Astrocyte (in vitro differentiated cells and primary cell): ENCODE results near the gene SEMA4G. TPM values are rescaled to one million over a fixed set of nuclear protein-coding genes. Genes with fewer than 3 reads are reported as not detected.

ENCODE experiments used
- DNase-seq: peaks from one replicate; pipeline ENCODE4 v3.0.0-alpha.2; 2010; ENCODE audit warnings: low read depth
- FAIRE-seq: peaks from 2 replicates; lab custom pipeline; 2011; peaks lifted over from hg19 to GRCh38; lab: Jason Lieb, UNC
- H2AFZ ChIP-seq: 2 replicates; pipeline ENCODE4 v1.6.0; 2012; ENCODE audit warnings: low read depth, low read length, inconsistent platforms
- H3K27ac ChIP-seq: 2 replicates; pipeline ENCODE4 v1.5.1; 2011; ENCODE audit warnings: low read depth, low read length, inconsistent platforms
- H3K27me3 ChIP-seq: 2 replicates; pipeline ENCODE4 v1.6.0; 2011; ENCODE audit warnings: low read length, inconsistent platforms; ENCODE audit not compliant: insufficient read depth
- H3K36me3 ChIP-seq: 2 replicates; pipeline ENCODE4 v1.5.1; 2011; ENCODE audit warnings: low read length, inconsistent platforms; ENCODE audit not compliant: insufficient read depth
- H3K4me1 ChIP-seq: 2 replicates; pipeline ENCODE4 v1.5.1; 2011; ENCODE audit warnings: low read length, inconsistent platforms; ENCODE audit not compliant: insufficient read depth
- H3K4me2 ChIP-seq: 2 replicates; pipeline ENCODE4 v1.6.0; 2012; ENCODE audit warnings: low read length, inconsistent platforms
- H3K4me3 ChIP-seq: 2 replicates; pipeline ENCODE4 v1.5.1; 2011; ENCODE audit warnings: low read depth, mild to moderate bottlenecking, low read length, inconsistent platforms; ENCODE audit not compliant: insufficient read depth
- H3K79me2 ChIP-seq: 2 replicates; pipeline ENCODE4 v1.6.0; 2012; ENCODE audit warnings: mild to moderate bottlenecking, low read length, inconsistent platforms; ENCODE audit not compliant: insufficient read depth
- H3K9ac ChIP-seq: 2 replicates; pipeline ENCODE4 v1.6.0; 2012; ENCODE audit warnings: mild to moderate bottlenecking, low read length, inconsistent platforms
- H3K9me3 ChIP-seq: 2 replicates; pipeline ENCODE4 v1.5.1; 2012; ENCODE audit warnings: low read depth, mild to moderate bottlenecking, low read length, inconsistent platforms; ENCODE audit not compliant: insufficient read depth
- H4K20me1 ChIP-seq: 2 replicates; pipeline ENCODE4 v1.6.0; 2012; ENCODE audit warnings: low read length, inconsistent platforms; ENCODE audit not compliant: insufficient read depth
- H3K27ac Mint-ChIP-seq: one replicate; pipeline ENCODE4 v1.8.0; 2021; ENCODE audit warnings: mild to moderate bottlenecking, mixed read lengths; ENCODE audit not compliant: unreplicated experiment
- H3K27me3 Mint-ChIP-seq: one replicate; pipeline ENCODE4 v1.8.0; 2021; ENCODE audit warnings: low read depth, mixed read lengths; ENCODE audit not compliant: unreplicated experiment
- H3K36me3 Mint-ChIP-seq: one replicate; pipeline ENCODE4 v1.8.0; 2021; ENCODE audit warnings: low read depth, mixed read lengths; ENCODE audit not compliant: unreplicated experiment
- H3K4me1 Mint-ChIP-seq: one replicate; pipeline ENCODE4 v1.8.0; 2021; ENCODE audit warnings: low read depth, mixed read lengths; ENCODE audit not compliant: unreplicated experiment
- H3K4me3 Mint-ChIP-seq: one replicate; pipeline ENCODE4 v1.8.0; 2021; ENCODE audit warnings: mild to moderate bottlenecking, moderate library complexity, mixed read lengths; ENCODE audit not compliant: unreplicated experiment
- H3K9me3 Mint-ChIP-seq: one replicate; pipeline ENCODE4 v1.8.0; 2021; ENCODE audit warnings: mild to moderate bottlenecking, mixed read lengths; ENCODE audit not compliant: unreplicated experiment
- EZH2 ChIP-seq: IDR thresholded peaks from 2 replicates; pipeline ENCODE4 v1.6.1; 2012; ENCODE audit warnings: mild to moderate bottlenecking, low read length, inconsistent platforms; ENCODE audit not compliant: insufficient read depth
- total RNA-seq: library from RNA; stranded (reverse); gene quantifications from 2 replicates; pipeline ENCODE4 v1.2.1, GENCODE V29; 2021
- TF ChIP-seq, protein P1 (sequence below): IDR thresholded peaks from 2 replicates; pipeline ENCODE4 v1.5.1; 2011; ENCODE audit warnings: low read depth, mild to moderate bottlenecking, inconsistent platforms, low read length, moderate library complexity; ENCODE audit not compliant: insufficient read depth

The SEMA4G gene
- total RNA-seq, 1 donor from 2014 or later, result 5.9 TPM

- Histone ChIP-seq H2AFZ (no peak overlapping the region), H3K9ac (no peak overlapping the region), H3K36me3 (peaks cover 69% of the 10 kb centered on the region), H3K4me3 (no peak overlapping the region), H4K20me1 (peaks cover 4% of the 10 kb centered on the region), H3K27me3 (no peaks in the 10 kb centered on the region), H3K9me3 (no peaks in the 10 kb centered on the region), H3K4me2 (no peak overlapping the region), H3K79me2 (peaks cover 24% of the 10 kb centered on the region), H3K27ac (no peak overlapping the region), H3K4me1 (peaks cover 2% of the 10 kb centered on the region)
- FAIRE-seq (no peak), DNase-seq (no peak)
- Mint-ChIP-seq H3K4me3 (no peak overlapping the region), H3K4me1 (no peaks in the 10 kb centered on the region), H3K36me3 (peaks cover 13% of the 10 kb centered on the region), H3K27ac (no peak overlapping the region), H3K9me3 (no peaks in the 10 kb centered on the region), H3K27me3 (no peaks in the 10 kb centered on the region)
- no peak for TF ChIP-seq EZH2
- TF ChIP-seq, protein P1, sequence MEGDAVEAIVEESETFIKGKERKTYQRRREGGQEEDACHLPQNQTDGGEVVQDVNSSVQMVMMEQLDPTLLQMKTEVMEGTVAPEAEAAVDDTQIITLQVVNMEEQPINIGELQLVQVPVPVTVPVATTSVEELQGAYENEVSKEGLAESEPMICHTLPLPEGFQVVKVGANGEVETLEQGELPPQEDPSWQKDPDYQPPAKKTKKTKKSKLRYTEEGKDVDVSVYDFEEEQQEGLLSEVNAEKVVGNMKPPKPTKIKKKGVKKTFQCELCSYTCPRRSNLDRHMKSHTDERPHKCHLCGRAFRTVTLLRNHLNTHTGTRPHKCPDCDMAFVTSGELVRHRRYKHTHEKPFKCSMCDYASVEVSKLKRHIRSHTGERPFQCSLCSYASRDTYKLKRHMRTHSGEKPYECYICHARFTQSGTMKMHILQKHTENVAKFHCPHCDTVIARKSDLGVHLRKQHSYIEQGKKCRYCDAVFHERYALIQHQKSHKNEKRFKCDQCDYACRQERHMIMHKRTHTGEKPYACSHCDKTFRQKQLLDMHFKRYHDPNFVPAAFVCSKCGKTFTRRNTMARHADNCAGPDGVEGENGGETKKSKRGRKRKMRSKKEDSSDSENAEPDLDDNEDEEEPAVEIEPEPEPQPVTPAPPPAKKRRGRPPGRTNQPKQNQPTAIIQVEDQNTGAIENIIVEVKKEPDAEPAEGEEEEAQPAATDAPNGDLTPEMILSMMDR, result no peak
Observed at GRCh38 chr10:100927266-100927665, 42.0 kb upstream of the SEMA4G start.

GRCh38 chr10:100928039-100928438, 41.3 kb upstream of the SEMA4G start:
- H3K4me3 Mint-ChIP-seq, result no peak overlapping the region
- Histone ChIP-seq H3K36me3 (peaks cover 74% of the 10 kb centered on the region), H3K9ac (no peak overlapping the region)

DNA sequence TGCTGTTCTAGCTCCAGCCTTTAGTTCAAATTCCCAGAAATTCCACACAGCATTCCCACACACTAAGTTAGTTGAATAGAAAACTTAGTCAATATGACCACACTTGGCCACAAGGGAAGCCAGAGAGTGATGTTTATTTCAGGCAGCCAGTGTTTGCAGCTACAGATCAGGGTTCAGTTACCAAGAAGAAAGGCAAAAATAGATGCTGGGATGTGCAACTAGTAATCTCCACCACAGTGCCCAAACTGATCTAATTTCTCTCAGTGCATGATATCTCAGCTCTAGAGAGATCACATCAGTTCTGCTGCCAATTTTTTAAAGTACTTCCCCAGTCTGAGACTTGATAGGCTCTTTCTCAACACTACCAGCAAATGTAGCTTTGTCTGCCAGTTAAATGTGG, 38.9 kb upstream of the SEMA4G start:
- TF ChIP-seq, protein P1, result peak; percentile 14
- TF ChIP-seq EZH2, result no peak
- H3K4me3 Mint-ChIP-seq, result no peak overlapping the region
- Histone ChIP-seq H2AFZ (no peak overlapping the region), H3K4me3 (no peak overlapping the region), H4K20me1 (peaks cover 4% of the 10 kb centered on the region), H3K9ac (no peak overlapping the region), H3K4me1 (no peaks in the 10 kb centered on the region), H3K36me3 (peaks cover 63% of the 10 kb centered on the region), H3K79me2 (peaks cover 7% of the 10 kb centered on the region), H3K4me2 (no peak overlapping the region), H3K9me3 (no peaks in the 10 kb centered on the region), H3K27ac (no peak overlapping the region), H3K27me3 (no peaks in the 10 kb centered on the region)
- FAIRE-seq (no peak), DNase-seq (no peak)
- no peak overlapping the region for H3K27ac Mint-ChIP-seq
- peaks cover 7% of the 10 kb centered on the region for H3K36me3 Mint-ChIP-seq
- no peaks in the 10 kb centered on the region for H3K4me1 Mint-ChIP-seq
- H3K27me3 Mint-ChIP-seq, result no peaks in the 10 kb centered on the region
- H3K9me3 Mint-ChIP-seq, result no peaks in the 10 kb centered on the region

More at GRCh38 chr10:100928039-100928438, 41.3 kb upstream of the SEMA4G start:
- Mint-ChIP-seq H3K36me3 (peaks cover 11% of the 10 kb centered on the region), H3K9me3 (no peaks in the 10 kb centered on the region), H3K27me3 (no peaks in the 10 kb centered on the region), H3K27ac (no peak overlapping the region), H3K4me1 (no peaks in the 10 kb centered on the region)
- no peak overlapping the region for H3K27ac ChIP-seq
- H3K4me1 ChIP-seq, result peaks cover 2% of the 10 kb centered on the region
- H3K4me3 ChIP-seq, result no peak overlapping the region
- H3K4me2 ChIP-seq, result no peak overlapping the region
- H3K79me2 ChIP-seq, result peaks cover 21% of the 10 kb centered on the region
- DNase-seq (no peak), FAIRE-seq (no peak)
- no peak overlapping the region for H2AFZ ChIP-seq
- H3K27me3 ChIP-seq, result no peaks in the 10 kb centered on the region
- no peaks in the 10 kb centered on the region for H3K9me3 ChIP-seq
- TF ChIP-seq EZH2, result no peak
- H4K20me1 ChIP-seq, result peaks cover 4% of the 10 kb centered on the region
